Stimulated activated CD4-positive, alpha-beta T cell treated with anti-CD3 and anti-CD28 coated beads, TNF-alpha, amount 100 ng/mL, for 1 hour (primary cell): ENCODE data around the gene IQGAP2.
"Not testable (repeated sequence)": the region's sequence is repeated elsewhere in the genome, so short reads cannot be mapped to it uniquely, and the experiment has no call there.

ENCODE experiments used
- DNase-seq, 3 donors: peaks; one replicate each; pipeline ENCODE4 v3.0.0-alpha.2; 2020; ENCODE audit warnings: low read depth in 3 of 3, low spot score in 1 of 3

Gene IQGAP2

GRCh38 chr5:76570153-76570552 lies 167.1 kb downstream of the IQGAP2 start:
- DNase-seq, result no peak

DNA sequence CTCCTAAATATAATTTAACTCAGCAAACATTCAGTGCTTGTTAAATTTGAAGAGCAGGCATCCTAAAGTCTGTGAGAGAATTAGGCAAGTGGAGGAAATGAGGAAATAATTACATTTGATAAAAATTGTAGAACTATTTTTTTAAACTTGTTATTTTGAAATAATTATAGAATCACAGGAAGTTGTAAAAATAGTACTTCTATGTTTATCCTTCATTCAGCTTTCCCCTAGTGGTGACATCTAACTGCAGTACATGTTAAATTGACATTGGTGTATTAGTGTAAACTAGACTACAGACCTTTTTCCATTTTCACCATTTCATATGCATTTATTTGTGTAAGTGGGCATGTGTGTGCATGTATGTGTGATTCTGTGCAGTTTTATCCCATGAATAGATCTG lies 168.5 kb downstream of the IQGAP2 start:
- DNase-seq, result no peak

GRCh38 chr5:76576450-76576849 lies 173.4 kb downstream of the IQGAP2 start:
- no peak for DNase-seq

DNA sequence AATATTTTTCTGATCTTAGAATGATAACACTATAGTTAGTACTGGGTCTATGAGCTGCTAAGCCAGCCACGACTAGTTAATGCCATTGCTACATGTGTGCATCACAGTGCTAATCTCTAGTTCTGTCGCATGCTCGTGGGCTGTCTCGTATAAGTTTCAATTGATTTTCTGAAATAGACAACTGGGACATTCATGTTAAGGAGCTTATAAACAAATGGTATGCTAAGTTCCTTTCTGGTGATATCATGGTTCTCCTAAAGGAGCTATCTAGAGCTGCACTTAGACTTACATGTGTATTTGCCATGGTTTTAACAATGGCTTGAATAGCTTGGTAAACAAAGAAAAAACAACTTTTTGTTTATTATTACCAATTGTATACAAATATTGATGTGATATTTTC lies 173.9 kb downstream of the IQGAP2 start:
- no peak for DNase-seq

GRCh38 chr5:76579166-76579937 lies 176.3 kb downstream of the IQGAP2 start:
- no peak for DNase-seq

- no peak for DNase-seq
These were observed 177.9 kb downstream of the IQGAP2 start for GRCh38 chr5:76580981-76581380.

DNA sequence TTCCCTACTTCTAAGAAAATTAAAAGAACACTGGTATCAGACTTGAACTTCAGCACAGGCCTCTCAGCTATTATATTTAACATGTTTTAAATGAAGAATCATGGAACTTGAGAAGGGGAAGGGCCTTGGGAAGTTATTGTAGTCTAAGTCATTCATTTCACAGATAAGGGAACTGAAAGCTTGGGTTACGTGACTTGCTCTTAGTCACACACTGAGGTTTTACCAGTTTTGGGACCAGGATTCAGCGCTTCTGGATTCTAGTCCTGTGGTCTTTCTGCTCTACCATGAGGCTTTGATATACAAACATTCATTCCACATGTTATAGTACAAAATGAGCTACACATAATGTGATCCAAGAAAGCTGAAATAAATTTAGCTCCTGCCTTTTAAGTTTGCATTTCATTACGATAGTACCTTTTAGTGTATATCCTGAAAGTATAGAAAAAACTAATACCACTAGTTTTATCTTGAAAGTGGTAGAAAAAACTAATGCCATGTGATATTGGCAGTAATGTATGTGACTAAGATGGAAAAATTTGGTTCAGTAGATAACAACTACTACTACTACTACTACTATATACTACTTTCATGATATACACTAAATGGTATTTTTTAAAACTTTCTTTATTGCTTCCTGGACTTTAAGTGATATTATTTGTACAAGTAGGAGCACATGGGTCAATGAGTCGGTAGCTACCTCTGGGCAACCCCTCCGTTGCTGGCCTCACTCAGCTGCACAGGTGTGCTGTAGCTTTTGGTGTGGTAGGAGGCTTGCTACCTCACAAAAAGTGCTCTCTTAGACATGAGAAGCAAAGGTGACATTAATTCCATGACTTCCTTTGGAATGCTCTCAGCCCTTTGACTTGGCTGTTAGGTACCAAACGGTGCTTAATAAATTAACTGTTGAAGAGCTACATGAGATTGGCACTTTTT lies 179.4 kb downstream of the IQGAP2 start:
- no peak for DNase-seq

DNA sequence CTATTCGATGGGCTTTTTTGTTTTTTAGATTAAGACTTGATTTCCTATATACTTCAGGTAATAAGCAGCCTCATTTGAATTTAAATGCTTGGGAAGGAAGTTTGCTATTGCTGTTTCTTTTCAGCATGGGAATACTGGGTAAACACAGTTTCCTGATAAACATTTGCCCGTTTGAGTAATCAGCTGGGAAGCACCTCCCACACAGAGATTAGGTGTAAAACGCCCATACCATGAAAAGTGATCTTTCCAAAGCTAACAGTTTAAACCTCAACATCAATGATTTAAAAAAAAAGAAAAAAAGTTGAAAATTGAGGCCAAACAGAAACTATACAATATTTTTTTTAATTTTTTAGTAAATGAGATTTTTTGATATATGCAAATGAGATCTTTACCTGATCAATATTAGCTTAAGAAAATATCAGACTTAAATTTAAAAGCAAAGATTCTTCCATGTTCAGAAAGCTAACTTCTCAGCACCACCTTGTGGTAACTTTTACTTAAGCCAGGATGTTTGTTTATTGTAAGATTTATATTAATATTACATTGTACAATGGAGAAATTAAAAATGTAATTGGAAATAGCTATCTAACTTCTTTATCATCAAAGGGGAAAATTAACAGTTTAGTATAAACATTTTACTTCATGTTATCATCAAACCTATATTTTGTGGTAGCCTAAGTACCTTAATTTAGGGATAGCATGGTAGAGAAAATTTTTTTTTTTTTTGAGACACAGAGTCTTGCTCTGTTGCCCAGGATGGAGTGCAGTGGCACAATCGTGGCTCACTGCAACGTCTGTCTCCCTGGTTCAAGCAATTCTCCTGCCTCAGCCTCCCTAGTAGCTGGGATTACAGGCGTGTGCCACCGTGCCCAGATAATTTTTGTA lies 180.3 kb downstream of the IQGAP2 start:
- DNase-seq, result no peak

- no peak for DNase-seq
These were observed 182.7 kb downstream of the IQGAP2 start for GRCh38 chr5:76585783-76586217.

DNA sequence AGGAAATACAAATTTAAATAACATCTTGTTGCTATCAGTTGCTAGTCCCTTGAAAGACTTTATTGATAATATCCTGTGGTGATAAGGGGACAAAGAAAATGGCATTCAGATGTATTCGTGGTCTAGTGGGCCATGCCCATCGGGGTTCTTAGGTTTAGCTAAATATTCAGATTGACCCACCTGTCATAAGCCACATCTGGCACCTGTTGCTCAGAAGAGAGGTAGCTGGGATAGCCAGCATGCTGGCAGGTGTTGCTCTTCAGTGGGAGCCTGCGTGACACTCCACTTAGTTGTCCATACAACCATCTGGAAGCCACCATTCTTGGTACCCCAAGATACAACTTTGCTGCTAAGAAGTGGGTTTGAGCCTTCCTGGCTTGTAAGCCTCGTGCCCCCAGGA lies 183.4 kb downstream of the IQGAP2 start:
- DNase-seq, result no peak

- DNase-seq, result no peak
These were observed 186.9 kb downstream of the IQGAP2 start for GRCh38 chr5:76590027-76590426.

DNA sequence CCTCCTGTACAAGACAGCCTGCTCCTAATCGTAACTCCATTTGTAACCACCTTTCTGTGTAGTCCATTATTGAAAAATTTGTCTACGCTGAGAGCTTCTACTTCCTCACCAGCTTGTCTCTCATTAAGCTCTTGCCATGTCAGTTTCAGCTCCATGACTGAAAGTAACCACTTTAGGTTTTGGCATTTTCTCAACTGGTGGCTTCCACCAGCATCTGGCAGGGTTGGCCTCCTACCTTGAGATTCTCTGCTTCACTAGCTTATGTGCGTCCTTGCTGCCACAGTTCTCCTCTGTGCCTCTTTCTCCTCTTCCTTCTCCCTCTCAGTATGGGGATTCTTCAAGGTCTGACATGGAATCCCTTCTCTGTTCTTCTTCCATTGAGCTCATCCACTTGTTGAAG lies 188.3 kb downstream of the IQGAP2 start:
- no peak for DNase-seq

DNA sequence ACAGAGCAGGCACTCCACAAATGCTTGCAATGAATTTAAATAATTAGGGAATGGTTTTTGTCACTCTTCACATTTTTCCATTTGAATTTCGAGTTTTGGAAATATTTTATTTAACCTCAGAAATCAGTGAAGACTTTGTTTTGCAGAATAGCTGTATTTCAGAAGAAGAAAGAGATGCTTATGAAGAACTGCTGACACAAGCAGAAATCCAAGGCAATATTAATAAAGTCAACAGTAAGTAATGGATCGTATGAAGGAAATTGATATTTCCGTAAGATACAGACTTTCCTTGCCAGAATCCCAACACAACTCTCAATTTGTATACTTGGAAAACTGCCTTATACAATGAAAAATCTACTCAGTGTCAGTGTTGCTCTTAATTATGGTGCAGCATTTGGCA lies 189.6 kb downstream of the IQGAP2 start:
- DNase-seq, result no peak

DNA sequence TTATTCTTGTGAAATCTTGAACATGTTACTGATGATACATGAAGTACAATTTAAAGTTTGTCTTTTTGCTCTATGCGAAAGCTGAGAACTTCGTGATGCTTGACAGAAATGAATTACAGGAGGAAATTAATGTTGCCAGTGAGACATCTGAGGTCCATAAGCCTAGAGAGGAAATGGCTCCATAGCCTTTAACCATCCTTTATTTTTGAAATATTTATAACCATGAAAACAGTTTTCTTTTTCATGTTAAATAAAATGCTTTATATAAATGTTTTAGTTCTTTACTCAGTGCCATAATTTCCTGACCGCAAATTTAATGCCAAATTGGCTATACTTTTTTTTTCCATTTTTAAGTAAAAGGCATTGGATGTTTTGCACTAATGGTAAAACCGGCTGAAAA lies 191.0 kb downstream of the IQGAP2 start:
- DNase-seq, result no peak

GRCh38 chr5:76595755-76596481 lies 192.8 kb downstream of the IQGAP2 start:
- no peak for DNase-seq

- DNase-seq, result no peak
These were observed 195.4 kb downstream of the IQGAP2 start for GRCh38 chr5:76598531-76598930.

DNA sequence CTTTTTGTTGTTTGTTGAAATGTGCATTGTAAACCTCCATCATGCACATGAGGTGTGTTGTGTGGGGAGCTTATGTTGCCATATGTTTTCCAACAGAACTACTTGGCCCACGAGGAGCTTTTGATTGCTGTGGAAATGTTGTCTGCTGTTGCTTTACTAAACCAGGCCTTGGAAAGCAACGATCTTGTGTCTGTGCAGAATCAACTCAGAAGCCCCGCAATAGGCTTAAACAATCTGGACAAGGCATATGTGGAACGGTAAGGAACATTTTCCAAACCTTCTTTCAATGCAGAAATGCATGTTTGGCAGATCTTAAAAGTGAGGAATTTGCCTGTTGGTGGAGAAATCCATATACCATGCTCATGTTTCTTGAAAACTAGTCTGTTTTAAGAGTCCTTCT lies 197.6 kb downstream of the IQGAP2 start:
- no peak for DNase-seq

- DNase-seq, result peak in 1 of 3 donors; percentile 7
These were observed 198.4 kb downstream of the IQGAP2 start for GRCh38 chr5:76601470-76601869.

GRCh38 chr5:76602094-76602726 lies 199.1 kb downstream of the IQGAP2 start:
- DNase-seq, result no peak

DNA sequence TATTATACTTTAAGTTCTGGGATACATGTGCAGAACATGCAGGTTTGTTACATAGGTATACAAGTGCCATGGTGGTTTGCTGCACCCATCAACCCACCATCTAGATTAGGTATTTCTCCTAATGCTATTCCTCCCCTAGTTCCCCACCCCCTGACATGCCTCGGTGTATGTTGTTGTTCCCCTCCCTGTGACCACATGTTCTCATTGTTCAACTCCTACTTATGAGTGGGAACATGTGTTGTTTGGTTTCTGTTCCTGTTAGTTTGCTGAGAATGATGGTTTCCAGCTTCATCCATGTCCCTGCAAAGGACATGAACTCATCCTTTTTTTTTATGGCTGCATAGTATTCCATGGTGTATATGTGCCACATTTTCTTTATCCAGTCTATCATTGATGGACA lies 200.9 kb downstream of the IQGAP2 start:
- DNase-seq, result not testable (repeated sequence)
